Keratinocyte (primary cell): ENCODE data around the gene SMAD3. TPM values are rescaled to one million over a fixed set of nuclear protein-coding genes. Genes with fewer than 3 reads are reported as not detected.
"Not testable (repeated sequence)": the region's sequence is repeated elsewhere in the genome, so short reads cannot be mapped to it uniquely, and the experiment has no call there.

Source experiments
- DNase-seq: peaks from one replicate; pipeline ENCODE4 v3.0.0-alpha.2; 2011; ENCODE audit warnings: low read depth, missing footprints, low spot score
- FAIRE-seq: peaks from 2 replicates; lab custom pipeline; 2011; peaks lifted over from hg19 to GRCh38; lab: Jason Lieb, UNC
- H2AFZ ChIP-seq: 2 replicates; pipeline ENCODE4 v1.6.0; 2012; ENCODE audit warnings: low read length, control low read depth, inconsistent platforms; ENCODE audit not compliant: control insufficient read depth
- H3K27ac ChIP-seq: 2 replicates; pipeline ENCODE4 v1.5.1; 2011; ENCODE audit warnings: low read length; ENCODE audit not compliant: control insufficient read depth, insufficient read depth
- H3K27me3 ChIP-seq: 3 replicates; pipeline ENCODE4 v1.6.0; 2011; ENCODE audit warnings: low read length; ENCODE audit not compliant: control insufficient read depth, insufficient read depth; ENCODE audit errors: extremely low read depth
- H3K36me3 ChIP-seq, 2 experiments: 2 replicates in 1 of 2; 3 replicates in 1 of 2; pipeline ENCODE4 v1.5.1; 2011; ENCODE audit warnings: low read length in 2 of 2, mild to moderate bottlenecking in 1 of 2; ENCODE audit not compliant: control insufficient read depth in 2 of 2, insufficient read depth in 2 of 2; ENCODE audit errors: extremely low read depth in 1 of 2
- H3K4me1 ChIP-seq: 3 replicates; pipeline ENCODE4 v1.5.1; 2011; ENCODE audit warnings: low read length; ENCODE audit not compliant: control insufficient read depth, insufficient read depth; ENCODE audit errors: extremely low read depth
- H3K4me2 ChIP-seq: 3 replicates; pipeline ENCODE4 v1.6.0; 2011; ENCODE audit warnings: low read depth, low read length; ENCODE audit not compliant: control insufficient read depth, insufficient read depth; ENCODE audit errors: extremely low read depth
- H3K4me3 ChIP-seq, 3 experiments: fragments of 200-600 bp in 1 of 3; sonication (generic) in 1 of 3; 2 replicates in 2 of 3; 3 replicates in 1 of 3; pipeline ENCODE4 v1.5.1; 2011 to 2016; ENCODE audit warnings: low read length in 3 of 3, mild to moderate bottlenecking in 3 of 3, control low read depth in 2 of 3, inconsistent platforms in 1 of 3, low read depth in 1 of 3, mixed read lengths in 1 of 3, mixed run types in 1 of 3, moderate library complexity in 1 of 3; ENCODE audit not compliant: control insufficient read depth in 2 of 3, insufficient read depth in 2 of 3; ENCODE audit errors: extremely low read depth in 1 of 3
- H3K79me2 ChIP-seq: 2 replicates; pipeline ENCODE4 v1.6.0; 2012; ENCODE audit warnings: low read length; ENCODE audit not compliant: control insufficient read depth, insufficient read depth
- H3K9ac ChIP-seq: 3 replicates; pipeline ENCODE4 v1.6.0; 2011; ENCODE audit warnings: low read length; ENCODE audit not compliant: control insufficient read depth, insufficient read depth; ENCODE audit errors: extremely low read depth
- H3K9me1 ChIP-seq: 3 replicates; pipeline ENCODE4 v1.6.0; 2011; ENCODE audit warnings: low read length; ENCODE audit not compliant: control insufficient read depth, insufficient read depth; ENCODE audit errors: extremely low read depth
- H3K9me3 ChIP-seq: 2 replicates; pipeline ENCODE4 v1.5.1; 2012; ENCODE audit warnings: low read depth, low read length; ENCODE audit not compliant: control insufficient read depth
- H4K20me1 ChIP-seq: 3 replicates; pipeline ENCODE4 v1.6.0; 2011; ENCODE audit warnings: low read length; ENCODE audit not compliant: control insufficient read depth, insufficient read depth; ENCODE audit errors: extremely low read depth
- EZH2 ChIP-seq: IDR thresholded peaks from one replicate; pipeline ENCODE4 v1.6.1; 2012; ENCODE audit warnings: inconsistent platforms, mild to moderate bottlenecking, low read length, moderate library complexity
- dilution Hi-C: fragments of 300-500 bp; cut with MboI; formaldehyde crosslinking; loops from one replicate; pipeline ENCODE4 v1.7.0; 2020; ENCODE audit warnings: low sequenced_read_pairs; ENCODE audit not compliant: extremely low pct_ligation_motif_present
- polyA plus RNA-seq, 5 experiments: library from polyadenylated mRNA; depleted of rRNA in 3 of 5; stranded (reverse) in 3 of 5; stranded (forward) in 1 of 5; unstranded in 1 of 5; fragments of >200 nt; gene quantifications; 1 replicate in 1 of 5; 2 replicates in 3 of 5; 3 replicates in 1 of 5; pipeline versions ENCODE4 v1.2.1 to v1.2.3, GENCODE V29; 2011 to 2012; ENCODE audit warnings: missing spikeins in 2 of 5, low read depth in 1 of 5, low replicate concordance in 1 of 5
- TF ChIP-seq, protein P1 (sequence below), 3 experiments: IDR thresholded peaks in 1 of 3; conservative IDR thresholded peaks in 1 of 3; optimal IDR thresholded peaks in 1 of 3; 2 replicates in 2 of 3; 3 replicates in 1 of 3; pipeline versions ENCODE3 to v1.5.1; 2011; ENCODE audit warnings: low read length in 3 of 3, mild to moderate bottlenecking in 3 of 3, moderate library complexity in 2 of 3, control low read depth in 1 of 3, inconsistent platforms in 1 of 3; ENCODE audit not compliant: insufficient read depth in 2 of 3; ENCODE audit errors: extremely low read depth in 1 of 3

SMAD3 gene
- polyA plus RNA-seq, 1 donor (not counting 4 experiments of a cell fraction or from before 2014, with no cell fraction given): 33.7 TPM

DNA sequence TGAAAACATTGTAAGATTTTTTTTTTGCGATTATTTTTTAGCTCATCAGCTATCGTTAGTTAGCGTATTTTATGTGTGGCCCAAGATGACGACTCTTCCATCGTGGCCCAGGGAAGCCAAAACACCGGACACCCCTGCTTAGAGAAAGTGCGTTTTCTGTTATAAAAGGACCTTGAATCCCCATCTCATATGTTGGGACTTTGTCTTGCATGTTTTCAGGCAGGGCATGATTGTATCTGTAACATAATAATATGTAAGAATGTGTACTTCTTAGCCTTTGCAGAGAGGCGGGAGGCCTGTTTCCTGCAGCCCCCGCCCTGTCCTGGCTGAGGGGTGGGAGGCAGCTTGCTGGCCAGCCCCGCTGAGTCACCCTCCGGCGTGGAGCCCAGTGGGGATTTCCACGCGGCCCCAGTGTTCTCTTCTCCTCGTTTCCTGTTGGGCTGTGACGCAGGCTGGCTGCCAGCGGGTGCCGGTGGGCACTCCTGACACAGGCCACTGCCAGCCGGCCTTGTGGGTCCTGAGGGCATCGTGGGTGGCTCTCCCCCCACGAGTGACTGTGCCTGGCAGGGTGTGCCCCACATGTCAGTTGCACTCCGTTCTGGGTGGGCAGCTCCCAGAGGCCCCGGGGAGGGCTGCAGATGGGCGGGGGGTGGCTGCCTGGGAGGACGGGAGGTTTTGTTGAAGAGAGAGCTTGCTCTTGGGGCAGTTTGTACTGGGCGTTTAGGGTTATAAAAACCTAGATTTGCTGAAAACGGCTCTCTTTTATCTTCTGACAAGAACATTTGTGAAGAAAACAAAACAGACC is 55.6 kb downstream of the SMAD3 start:
- peaks cover 1 to 3% of the 10 kb centered on the region in 2 experiments for H3K36me3 ChIP-seq
- no peak for TF ChIP-seq EZH2
- TF ChIP-seq, protein P1, sequence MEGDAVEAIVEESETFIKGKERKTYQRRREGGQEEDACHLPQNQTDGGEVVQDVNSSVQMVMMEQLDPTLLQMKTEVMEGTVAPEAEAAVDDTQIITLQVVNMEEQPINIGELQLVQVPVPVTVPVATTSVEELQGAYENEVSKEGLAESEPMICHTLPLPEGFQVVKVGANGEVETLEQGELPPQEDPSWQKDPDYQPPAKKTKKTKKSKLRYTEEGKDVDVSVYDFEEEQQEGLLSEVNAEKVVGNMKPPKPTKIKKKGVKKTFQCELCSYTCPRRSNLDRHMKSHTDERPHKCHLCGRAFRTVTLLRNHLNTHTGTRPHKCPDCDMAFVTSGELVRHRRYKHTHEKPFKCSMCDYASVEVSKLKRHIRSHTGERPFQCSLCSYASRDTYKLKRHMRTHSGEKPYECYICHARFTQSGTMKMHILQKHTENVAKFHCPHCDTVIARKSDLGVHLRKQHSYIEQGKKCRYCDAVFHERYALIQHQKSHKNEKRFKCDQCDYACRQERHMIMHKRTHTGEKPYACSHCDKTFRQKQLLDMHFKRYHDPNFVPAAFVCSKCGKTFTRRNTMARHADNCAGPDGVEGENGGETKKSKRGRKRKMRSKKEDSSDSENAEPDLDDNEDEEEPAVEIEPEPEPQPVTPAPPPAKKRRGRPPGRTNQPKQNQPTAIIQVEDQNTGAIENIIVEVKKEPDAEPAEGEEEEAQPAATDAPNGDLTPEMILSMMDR (optimal IDR thresholded peaks at IDR 0.05 in 1 of 3, IDR thresholded peaks at IDR 0.05 in 1 of 3, conservative IDR thresholded peaks at IDR 0.05 in 1 of 3; ENCODE audit: extremely low read depth in 1 of 3, insufficient read depth in 2 of 3, low read length in 3 of 3): no peak
- H3K27ac ChIP-seq: peak overlapping the region; percentile 89
- FAIRE-seq (no peak), DNase-seq (no peak)
- no peak overlapping the region for H2AFZ ChIP-seq
- dilution Hi-C loops: no loop called here
- no peaks in the 10 kb centered on the region for H3K9me1 ChIP-seq
- H3K4me1 ChIP-seq: peaks cover 87% of the 10 kb centered on the region
- H3K9me3 ChIP-seq: no peaks in the 10 kb centered on the region
- no peaks in the 10 kb centered on the region for H4K20me1 ChIP-seq
- H3K9ac ChIP-seq: peak overlapping the region; percentile 80
- H3K4me2 ChIP-seq: peak overlapping the region; percentile 67
- peak overlapping the region in 2 of 3 experiments; percentile 5 to 18 for H3K4me3 ChIP-seq
- H3K79me2 ChIP-seq: peaks cover 62% of the 10 kb centered on the region
- H3K27me3 ChIP-seq: no peaks in the 10 kb centered on the region

DNA sequence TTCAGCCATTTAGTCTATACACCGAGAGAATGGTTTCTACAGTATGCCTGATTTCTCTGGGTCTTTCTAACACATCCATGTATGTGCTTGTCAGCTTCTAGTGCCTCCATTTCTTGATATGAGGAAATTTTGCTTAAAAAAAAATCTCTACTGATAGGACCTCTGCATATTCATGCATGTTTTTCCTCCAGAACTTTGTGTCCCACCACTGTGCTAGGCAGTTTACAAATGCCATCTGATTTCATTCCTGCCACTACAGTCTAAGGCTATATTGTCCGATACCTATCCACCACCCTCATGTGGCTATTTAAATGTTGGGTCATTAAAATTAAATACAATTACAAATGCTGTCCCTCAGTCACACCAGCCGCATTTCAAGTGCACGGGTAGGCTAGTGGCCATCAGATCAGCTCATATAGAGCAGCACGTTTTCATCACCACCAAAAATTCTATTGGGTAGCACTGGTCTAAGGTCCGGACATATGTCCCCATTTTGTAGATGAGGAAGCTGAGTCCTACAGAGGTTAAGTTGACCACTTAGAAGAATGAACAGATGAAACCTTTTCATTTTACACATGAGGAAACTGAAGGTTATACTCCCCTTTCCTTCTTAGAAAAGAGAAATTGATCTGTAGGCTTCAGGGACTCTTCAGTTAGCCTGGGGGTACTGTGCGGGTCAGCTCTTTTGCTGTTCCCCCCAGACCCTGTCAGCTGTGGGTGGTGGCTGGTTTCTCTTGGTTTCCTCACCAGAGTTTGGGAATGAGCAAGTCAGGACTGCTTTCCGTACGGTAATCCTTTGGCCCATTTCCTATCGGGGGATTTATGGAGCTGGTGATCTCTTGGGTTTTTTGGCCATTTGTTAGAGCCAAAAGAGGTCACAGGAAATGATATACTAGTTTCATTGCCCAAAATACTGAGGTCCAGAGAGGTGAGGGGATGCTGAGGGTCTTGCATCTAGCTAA is 56.5 kb downstream of the SMAD3 start:
- peaks cover 0 to 3% of the 10 kb centered on the region in 2 experiments for H3K36me3 ChIP-seq
- H3K9me1 ChIP-seq: no peaks in the 10 kb centered on the region
- DNase-seq (no peak), FAIRE-seq (no peak)
- peaks cover 89% of the 10 kb centered on the region for H3K4me1 ChIP-seq
- no peaks in the 10 kb centered on the region for H4K20me1 ChIP-seq
- H3K79me2 ChIP-seq: peaks cover 62% of the 10 kb centered on the region
- peak overlapping the region; percentile 80 for H3K9ac ChIP-seq
- H3K27ac ChIP-seq: peak overlapping the region; percentile 89
- no peak overlapping the region for H3K4me3 ChIP-seq
- H3K9me3 ChIP-seq: no peaks in the 10 kb centered on the region
- no peaks in the 10 kb centered on the region for H3K27me3 ChIP-seq
- H3K4me2 ChIP-seq: peak overlapping the region; percentile 67
- no peak overlapping the region for H2AFZ ChIP-seq
- TF ChIP-seq EZH2: no peak
- TF ChIP-seq, protein P1 (optimal IDR thresholded peaks at IDR 0.05 in 1 of 3, IDR thresholded peaks at IDR 0.05 in 1 of 3, conservative IDR thresholded peaks at IDR 0.05 in 1 of 3; ENCODE audit: extremely low read depth in 1 of 3, insufficient read depth in 2 of 3, low read length in 3 of 3): no peak
- dilution Hi-C loops: no loop called here

GRCh38 chr15:67122816-67123215 is 57.4 kb downstream of the SMAD3 start:
- H3K4me2 ChIP-seq, H3K9me1 ChIP-seq, dilution Hi-C loops, H3K4me3 ChIP-seq, H3K9me3 ChIP-seq, DNase-seq, H3K27me3 ChIP-seq, H4K20me1 ChIP-seq, FAIRE-seq, H2AFZ ChIP-seq, H3K36me3 ChIP-seq: not testable (repeated sequence)
- Histone ChIP-seq H3K79me2 (peaks cover 56% of the 10 kb centered on the region), H3K9ac (peak overlapping the region; percentile 80), H3K4me1 (peaks cover 95% of the 10 kb centered on the region), H3K27ac (peak overlapping the region; percentile 89)
